ENCODE data around the gene WFDC1. TPM values are rescaled to one million over a fixed set of nuclear protein-coding genes. Genes with fewer than 3 reads are reported as not detected.

The WFDC1 gene
- total and polyA plus RNA-seq, 10 of the 15 experiments (the other 5 are each of a cell fraction or from before 2014, with no cell fraction given), result not detected

DNA sequence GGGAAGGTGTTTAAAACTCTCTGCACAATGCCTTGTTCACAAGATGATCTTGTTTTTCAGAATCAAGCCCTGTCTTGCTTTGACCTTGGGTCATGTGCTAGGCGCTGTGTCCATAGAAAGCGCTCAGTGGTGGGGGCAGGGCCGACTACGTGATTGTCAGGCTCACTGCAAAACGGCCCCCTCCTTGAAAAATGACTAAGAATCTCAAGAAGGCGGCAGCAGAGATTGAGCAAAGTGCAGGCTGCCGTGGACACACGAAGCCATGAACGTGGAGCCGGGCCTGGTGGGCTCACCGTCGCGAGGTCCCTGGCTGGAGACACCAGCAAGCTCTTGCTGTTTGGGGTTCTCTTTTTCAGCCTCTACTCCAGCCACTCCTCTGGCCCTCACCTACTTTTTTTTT lies 83.9 kb downstream of the WFDC1 start:
- intact Hi-C loops (cut with micrococcal nuclease; ENCODE audit: unreplicated experiment) (no loop called here), in situ Hi-C loops (cut with MboI) (no loop called here)
- no peaks in the 10 kb centered on the region for H3K36me3 ChIP-seq (ENCODE audit: control insufficient read depth in 2 of 2, insufficient read depth in 2 of 2, low read length in 1 of 2)
- TF ChIP-seq ZNF687 (IDR thresholded peaks at IDR 0.05), result no peak
- no peak for TF ChIP-seq PAX5 (IDR thresholded peaks at IDR 0.05; ENCODE audit: borderline replicate concordance, low read depth, low read length)
- no peak for TF ChIP-seq SREBF2 (IDR thresholded peaks at IDR 0.05; ENCODE audit: low read length)
- no peak for TF ChIP-seq ZNF207 (IDR thresholded peaks at IDR 0.05; ENCODE audit: borderline replicate concordance)
- no peak for TF ChIP-seq RB1 (IDR thresholded peaks at IDR 0.05; ENCODE audit: borderline replicate concordance)
- no peak for TF ChIP-seq PML (IDR thresholded peaks at IDR 0.05; ENCODE audit: low read length)
- no peak for TF ChIP-seq CREM (IDR thresholded peaks at IDR 0.05; ENCODE audit: low read depth)
- TF ChIP-seq, protein P1, sequence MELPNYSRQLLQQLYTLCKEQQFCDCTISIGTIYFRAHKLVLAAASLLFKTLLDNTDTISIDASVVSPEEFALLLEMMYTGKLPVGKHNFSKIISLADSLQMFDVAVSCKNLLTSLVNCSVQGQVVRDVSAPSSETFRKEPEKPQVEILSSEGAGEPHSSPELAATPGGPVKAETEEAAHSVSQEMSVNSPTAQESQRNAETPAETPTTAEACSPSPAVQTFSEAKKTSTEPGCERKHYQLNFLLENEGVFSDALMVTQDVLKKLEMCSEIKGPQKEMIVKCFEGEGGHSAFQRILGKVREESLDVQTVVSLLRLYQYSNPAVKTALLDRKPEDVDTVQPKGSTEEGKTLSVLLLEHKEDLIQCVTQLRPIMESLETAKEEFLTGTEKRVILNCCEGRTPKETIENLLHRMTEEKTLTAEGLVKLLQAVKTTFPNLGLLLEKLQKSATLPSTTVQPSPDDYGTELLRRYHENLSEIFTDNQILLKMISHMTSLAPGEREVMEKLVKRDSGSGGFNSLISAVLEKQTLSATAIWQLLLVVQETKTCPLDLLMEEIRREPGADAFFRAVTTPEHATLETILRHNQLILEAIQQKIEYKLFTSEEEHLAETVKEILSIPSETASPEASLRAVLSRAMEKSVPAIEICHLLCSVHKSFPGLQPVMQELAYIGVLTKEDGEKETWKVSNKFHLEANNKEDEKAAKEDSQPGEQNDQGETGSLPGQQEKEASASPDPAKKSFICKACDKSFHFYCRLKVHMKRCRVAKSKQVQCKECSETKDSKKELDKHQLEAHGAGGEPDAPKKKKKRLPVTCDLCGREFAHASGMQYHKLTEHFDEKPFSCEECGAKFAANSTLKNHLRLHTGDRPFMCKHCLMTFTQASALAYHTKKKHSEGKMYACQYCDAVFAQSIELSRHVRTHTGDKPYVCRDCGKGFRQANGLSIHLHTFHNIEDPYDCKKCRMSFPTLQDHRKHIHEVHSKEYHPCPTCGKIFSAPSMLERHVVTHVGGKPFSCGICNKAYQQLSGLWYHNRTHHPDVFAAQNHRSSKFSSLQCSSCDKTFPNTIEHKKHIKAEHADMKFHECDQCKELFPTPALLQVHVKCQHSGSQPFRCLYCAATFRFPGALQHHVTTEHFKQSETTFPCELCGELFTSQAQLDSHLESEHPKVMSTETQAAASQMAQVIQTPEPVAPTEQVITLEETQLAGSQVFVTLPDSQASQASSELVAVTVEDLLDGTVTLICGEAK (IDR thresholded peaks at IDR 0.05; ENCODE audit: borderline replicate concordance), result no peak
- TF ChIP-seq ZNF217 (IDR thresholded peaks at IDR 0.05), result no peak
- no peak for TF ChIP-seq BCL11A (IDR thresholded peaks at IDR 0.05; ENCODE audit: low read depth, low read length)
- no peak for TF ChIP-seq PRDM15 (CRISPR knock-in tag; IDR thresholded peaks at IDR 0.05)
- TF ChIP-seq TARDBP (IDR thresholded peaks at IDR 0.05; ENCODE audit: borderline replicate concordance), result no peak
- TF ChIP-seq MTA3 (IDR thresholded peaks at IDR 0.05; ENCODE audit: borderline replicate concordance, low read length), result no peak
- TF ChIP-seq KAT2A (conservative IDR thresholded peaks at IDR 0.05; ENCODE audit: control insufficient read depth, low read depth, low read length), result no peak
- TF ChIP-seq JUND (IDR thresholded peaks at IDR 0.05; ENCODE audit: low read depth, low read length), result no peak
- ChIA-PET CTCF (no interaction called here), RAD21 (ENCODE audit: unreplicated experiment) (no interaction called here), SMC1A (ENCODE audit: uncharacterized antibody, unreplicated experiment) (no interaction called here), POLR2A (no interaction called here)
- BruUV-seq (replicated peaks), result no TSS peak
- no peak overlapping the region for H2AFZ ChIP-seq (ENCODE audit: control insufficient read depth, low read depth, low read length)
- H3K4me3 ChIP-seq, result no peak overlapping the region
- no peaks in the 10 kb centered on the region for H3K9me3 ChIP-seq (replicated peaks; ENCODE audit: control insufficient read depth, insufficient read depth, low read length)
- H4K20me1 ChIP-seq (ENCODE audit: control insufficient read depth, insufficient read depth), result no peaks in the 10 kb centered on the region
- DNase-seq (ENCODE audit: low read depth, low spot score), result no peak
- H3K79me2 ChIP-seq (ENCODE audit: control insufficient read depth, insufficient read depth, low read length), result no peaks in the 10 kb centered on the region
- H3K9ac ChIP-seq (ENCODE audit: control insufficient read depth, insufficient read depth, low read length), result no peak overlapping the region
- 44% methylated on average over 13 of the region's 13 CpGs for WGBS (ENCODE audit: insufficient coverage, insufficient replicate concordance, low lambda C conversion rate, missing lambda C conversion rate)
- H3K27me3 ChIP-seq (replicated peaks in 1 of 2; ENCODE audit: control insufficient read depth in 2 of 2, insufficient read depth in 2 of 2, low read length in 1 of 2), result no peaks in the 10 kb centered on the region
- no peak for FAIRE-seq
- H3K4me1 ChIP-seq (ENCODE audit: control insufficient read depth, insufficient read depth, low read length), result no peaks in the 10 kb centered on the region
- H3K4me2 ChIP-seq (ENCODE audit: control insufficient read depth, insufficient read depth), result no peak overlapping the region
- H3K27ac ChIP-seq (ENCODE audit: control insufficient read depth, insufficient read depth), result no peak overlapping the region
- no peak for ATAC-seq
